A549 treated with GW870086 at 1 μM for 4 hours (cell line): Measurements from ENCODE around the gene ZNF322. TPM values are rescaled to one million over a fixed set of nuclear protein-coding genes. Genes with fewer than 3 reads are reported as not detected.

Experiments
- total RNA-seq: library from RNA; stranded (reverse); fragments of 200-300 nt; extraction: Qiagen RNA extraction; gene quantifications from 5 replicates; pipeline ENCODE4 v1.2.3, GENCODE V29; 2022; ENCODE audit warnings: low read depth

ZNF322 gene, protein sequence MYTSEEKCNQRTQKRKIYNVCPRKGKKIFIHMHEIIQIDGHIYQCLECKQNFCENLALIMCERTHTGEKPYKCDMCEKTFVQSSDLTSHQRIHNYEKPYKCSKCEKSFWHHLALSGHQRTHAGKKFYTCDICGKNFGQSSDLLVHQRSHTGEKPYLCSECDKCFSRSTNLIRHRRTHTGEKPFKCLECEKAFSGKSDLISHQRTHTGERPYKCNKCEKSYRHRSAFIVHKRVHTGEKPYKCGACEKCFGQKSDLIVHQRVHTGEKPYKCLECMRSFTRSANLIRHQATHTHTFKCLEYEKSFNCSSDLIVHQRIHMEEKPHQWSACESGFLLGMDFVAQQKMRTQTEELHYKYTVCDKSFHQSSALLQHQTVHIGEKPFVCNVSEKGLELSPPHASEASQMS
- total RNA-seq, result 4.6 to 7.0 TPM (median 6.2 TPM) in 5 replicates

DNA sequence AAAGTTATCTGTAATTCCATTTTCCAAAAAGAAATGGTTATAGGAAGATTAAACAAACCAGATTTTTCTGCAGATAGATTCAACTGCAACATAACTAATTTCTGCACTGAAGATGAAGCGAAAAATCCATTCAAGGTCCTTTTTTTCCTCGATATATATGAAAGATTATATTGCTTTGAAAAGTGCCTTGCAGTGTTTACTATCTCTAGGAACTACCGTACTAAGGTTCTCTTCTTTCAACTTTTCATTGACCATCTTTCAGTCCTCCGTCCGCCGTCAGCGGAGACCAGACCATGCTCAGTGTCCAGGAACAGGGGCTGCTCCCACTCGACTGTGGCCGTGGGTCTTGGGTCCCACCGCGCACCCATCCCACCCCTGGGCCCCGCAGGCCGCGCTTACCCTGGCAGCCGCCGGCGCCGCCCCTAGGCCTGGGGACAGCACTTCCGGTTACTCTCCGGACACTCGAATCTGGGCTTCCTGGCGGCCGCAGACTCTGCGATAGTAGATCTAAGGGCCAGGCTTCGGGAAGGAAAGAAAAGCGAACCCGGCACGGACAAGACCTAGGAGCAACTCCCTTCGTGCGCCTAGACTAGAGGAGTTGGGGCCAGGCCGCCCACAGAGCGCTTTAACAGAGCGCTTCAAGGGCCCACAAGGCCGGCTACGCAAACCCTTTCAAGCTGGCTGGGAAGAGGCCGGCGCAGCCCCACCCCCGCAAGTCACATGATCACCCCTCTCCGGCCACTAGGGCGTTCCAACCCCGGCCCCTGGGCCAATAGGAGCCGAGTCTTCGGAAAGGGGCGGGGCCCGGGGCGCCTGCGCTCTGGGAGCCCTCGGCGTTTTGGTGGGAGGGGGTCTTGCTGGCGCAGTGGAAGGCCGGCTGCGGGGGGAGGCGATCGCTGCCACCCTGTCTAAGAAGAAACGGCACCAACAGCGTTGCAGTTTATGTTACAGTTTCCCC is at the start of gene ZNF322:
ZNF322 (minus strand) TSS at position 705 of the 958 bp plus-strand sequence. CDS start 21,193 bp downstream, outside the sequence.

DNA sequence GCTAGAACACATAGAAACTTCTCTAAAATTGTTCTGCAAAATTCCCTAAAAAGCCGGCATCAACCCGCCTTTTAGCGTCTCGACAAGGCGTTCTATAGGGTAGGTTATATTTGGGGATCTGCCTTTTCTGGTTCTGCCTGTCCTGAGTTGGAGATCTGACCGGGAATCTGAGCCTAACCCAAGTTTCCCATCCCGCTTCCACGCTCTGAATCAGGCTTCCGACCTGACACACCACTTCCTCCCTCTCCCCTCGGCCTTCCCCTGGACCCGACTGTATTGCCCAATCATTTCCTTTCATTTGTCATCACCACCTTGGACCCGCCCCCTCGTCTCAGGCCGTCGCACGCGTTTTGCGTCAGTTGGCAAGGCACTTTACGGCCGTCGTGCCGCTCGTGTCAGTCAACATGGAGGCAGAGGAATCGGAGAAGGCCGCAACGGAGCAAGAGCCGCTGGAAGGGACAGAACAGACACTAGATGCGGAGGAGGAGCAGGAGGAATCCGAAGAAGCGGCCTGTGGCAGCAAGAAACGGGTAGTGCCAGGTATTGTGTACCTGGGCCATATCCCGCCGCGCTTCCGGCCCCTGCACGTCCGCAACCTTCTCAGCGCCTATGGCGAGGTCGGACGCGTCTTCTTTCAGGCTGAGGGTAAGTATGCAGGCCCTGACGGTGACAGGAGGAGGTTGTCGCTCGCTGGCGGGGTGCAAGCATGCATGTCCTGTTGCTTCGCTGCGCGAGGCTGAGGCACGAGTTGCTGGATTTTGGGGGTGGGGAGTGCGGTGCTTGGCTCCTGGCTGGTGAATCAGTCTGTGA is 62.8 kb downstream of the ZNF322 start, which contains the start of gene ABT1:
ABT1 (plus strand) TSS at position 375 of the 810 bp plus-strand sequence; CDS start at position 405, 30 bp downstream.

Other genes with a start within 250 kb of the ZNF322 start
- 0.57 to 1.0 TPM (median 0.86 TPM) in 5 replicates for gene BTN3A3, start 219.2 kb downstream of the ZNF322 start, total RNA-seq
- gene BTN2A1, start 201.8 kb downstream of the ZNF322 start, total RNA-seq, result 16.9 to 22.0 TPM (median 20.3 TPM) in 5 replicates
- gene BTN1A1, start 159.4 kb downstream of the ZNF322 start, total RNA-seq, result not detected in 5 replicates
- 55.9 to 81.2 TPM (median 80.0 TPM) in 5 replicates for gene HMGN4, start 121.4 kb downstream of the ZNF322 start, total RNA-seq
- 12.8 to 14.9 TPM (median 14.0 TPM) in 5 replicates for gene ABT1, start 62.8 kb downstream of the ZNF322 start, total RNA-seq